HEK293 (cell line): ENCODE measurements around the gene TET2.

ENCODE experiments used
- CTCF ChIA-PET: fragments of 350-600 bp; formaldehyde crosslinking; extraction: SDS; loops from one replicate; lab custom pipeline; 2021; ENCODE audit warnings: antibody characterized with exemption; lab: Yijun Ruan, JAX
- POLR2A ChIA-PET: fragments of 300-600 bp; formaldehyde crosslinking; extraction: SDS; loops from one replicate; lab custom pipeline; 2020; ENCODE audit warnings: antibody characterized with exemption, inconsistent platforms; lab: Yijun Ruan, JAX
- H3K27ac ChIP-seq: fragments of 200-500 bp; sonication (Bioruptor generic); 2 replicates; pipeline ENCODE4 v1.5.1; 2014; ENCODE audit warnings: low read depth, low read length, control low read depth, inconsistent platforms; ENCODE audit errors: extremely low read depth
- H3K36me3 ChIP-seq, 2 experiments: fragments of 200-500 bp in 1 of 2; sonication (Bioruptor generic) in 1 of 2; 1 replicate in 1 of 2; 2 replicates in 1 of 2; pipeline ENCODE4 v1.5.1; 2014 to 2017; ENCODE audit warnings: inconsistent platforms in 2 of 2, low read length in 2 of 2; ENCODE audit not compliant: control insufficient read depth in 2 of 2, insufficient read depth in 1 of 2
- H3K4me1 ChIP-seq: fragments of 200-500 bp; sonication (Bioruptor generic); 2 replicates; pipeline ENCODE4 v1.5.1; 2014; ENCODE audit warnings: mild to moderate bottlenecking, low read length, inconsistent platforms; ENCODE audit not compliant: control insufficient read depth, insufficient read depth
- H3K4me3 ChIP-seq: 2 replicates; pipeline ENCODE4 v1.5.1; 2011; ENCODE audit warnings: low read depth, mild to moderate bottlenecking, control low read depth, low read length, moderate library complexity
- H3K9me3 ChIP-seq: fragments of 200-500 bp; sonication (Bioruptor generic); 2 replicates; pipeline ENCODE4 v1.5.1; 2014; ENCODE audit warnings: low read depth, low read length, inconsistent platforms; ENCODE audit not compliant: control insufficient read depth, insufficient read depth
- GLI4 ChIP-seq: fragments of 450-650 bp; formaldehyde crosslinking; IDR thresholded peaks from 2 replicates; pipeline ENCODE4 v1.5.1; 2016; ENCODE audit warnings: missing biosample characterization, missing genetic modification characterization
- SALL2 ChIP-seq: fragments of 450-650 bp; formaldehyde crosslinking; IDR thresholded peaks from 2 replicates; pipeline ENCODE4 v1.5.0; 2017; ENCODE audit warnings: missing biosample characterization, mild to moderate bottlenecking, missing genetic modification characterization, borderline replicate concordance
- SCRT1 ChIP-seq: fragments of 450-650 bp; formaldehyde crosslinking; IDR thresholded peaks from 2 replicates; pipeline ENCODE4 v1.5.1; 2016; ENCODE audit warnings: missing biosample characterization, missing genetic modification characterization, borderline replicate concordance
- SETDB1 ChIP-seq: IDR thresholded peaks from one replicate; pipeline ENCODE4 v1.6.1; 2017; ENCODE audit warnings: mild to moderate bottlenecking, low read length, moderate library complexity, mixed read lengths; ENCODE audit not compliant: insufficient read length
- SP7 ChIP-seq: fragments of 450-650 bp; formaldehyde crosslinking; IDR thresholded peaks from 2 replicates; pipeline ENCODE4 v1.5.1; 2016; ENCODE audit warnings: missing biosample characterization, missing genetic modification characterization
- TRIM28 ChIP-seq: IDR thresholded peaks from 2 replicates; pipeline ENCODE4 v1.6.1; 2011; ENCODE audit warnings: low read length, control low read depth, borderline replicate concordance
- YY1 ChIP-seq: fragments of 450-650 bp; formaldehyde crosslinking; IDR thresholded peaks from 2 replicates; pipeline ENCODE4 v1.5.1; 2018; ENCODE audit warnings: missing biosample characterization, missing genetic modification characterization
- ZBTB17 ChIP-seq: fragments of 450-650 bp; formaldehyde crosslinking; IDR thresholded peaks from 2 replicates; pipeline ENCODE4 v1.5.1; 2016; ENCODE audit warnings: missing biosample characterization, missing genetic modification characterization
- ZNF221 ChIP-seq: fragments of 450-650 bp; formaldehyde crosslinking; IDR thresholded peaks from 2 replicates; pipeline ENCODE4 v1.5.1; 2017; ENCODE audit warnings: missing biosample characterization, missing genetic modification characterization, borderline replicate concordance
- ZNF292 ChIP-seq: fragments of 450-650 bp; formaldehyde crosslinking; IDR thresholded peaks from 2 replicates; pipeline ENCODE4 v1.5.1; 2016; ENCODE audit warnings: low read depth, missing biosample characterization, missing genetic modification characterization, borderline replicate concordance
- ZNF529 ChIP-seq: fragments of 450-650 bp; formaldehyde crosslinking; IDR thresholded peaks from 2 replicates; pipeline ENCODE4 v1.5.1; 2017; ENCODE audit warnings: missing genetic modification characterization, missing biosample characterization; ENCODE audit not compliant: insufficient replicate concordance
- ZNF544 ChIP-seq: fragments of 450-650 bp; formaldehyde crosslinking; IDR thresholded peaks from 2 replicates; pipeline ENCODE4 v1.5.0; 2017; ENCODE audit warnings: missing biosample characterization, missing genetic modification characterization
- ZNF558 ChIP-seq: fragments of 450-650 bp; formaldehyde crosslinking; IDR thresholded peaks from 2 replicates; pipeline ENCODE4 v1.5.1; 2016; ENCODE audit warnings: missing biosample characterization, missing genetic modification characterization
- ZNF600 ChIP-seq: fragments of 450-650 bp; formaldehyde crosslinking; IDR thresholded peaks from 2 replicates; pipeline ENCODE4 v1.5.1; 2016; ENCODE audit warnings: missing biosample characterization, missing genetic modification characterization
- ZNF658 ChIP-seq: fragments of 450-650 bp; formaldehyde crosslinking; IDR thresholded peaks from 2 replicates; pipeline ENCODE4; 2016; ENCODE audit warnings: missing biosample characterization, missing genetic modification characterization
- ZNF670 ChIP-seq: fragments of 450-650 bp; formaldehyde crosslinking; IDR thresholded peaks from 2 replicates; pipeline ENCODE4 v1.5.1; 2016; ENCODE audit warnings: missing biosample characterization, missing genetic modification characterization, low read depth
- ZNF677 ChIP-seq: fragments of 450-650 bp; IDR thresholded peaks from 2 replicates; pipeline ENCODE4 v1.5.0; 2018; ENCODE audit warnings: missing biosample characterization, mild to moderate bottlenecking, missing genetic modification characterization, moderate library complexity
- ZSCAN16 ChIP-seq: fragments of 450-650 bp; formaldehyde crosslinking; IDR thresholded peaks from 2 replicates; pipeline ENCODE4 v1.5.1; 2016; ENCODE audit warnings: missing biosample characterization, missing genetic modification characterization
- ZSCAN23 ChIP-seq: fragments of 450-650 bp; formaldehyde crosslinking; IDR thresholded peaks from 2 replicates; pipeline ENCODE4 v1.5.1; 2016; ENCODE audit warnings: missing biosample characterization, missing genetic modification characterization
- TF ChIP-seq, protein P1 (sequence below): fragments of 450-650 bp; formaldehyde crosslinking; IDR thresholded peaks from 2 replicates; pipeline ENCODE4 v1.5.1; 2017; ENCODE audit warnings: missing biosample characterization, missing genetic modification characterization
- TF ChIP-seq, protein P2 (sequence below): fragments of 450-650 bp; formaldehyde crosslinking; IDR thresholded peaks from 2 replicates; pipeline ENCODE4 v1.5.1; 2016; ENCODE audit warnings: missing biosample characterization, missing genetic modification characterization, low read depth
- TF ChIP-seq, protein P3 (sequence below): fragments of 450-650 bp; formaldehyde crosslinking; IDR thresholded peaks from 2 replicates; pipeline ENCODE4 v1.5.1; 2016; ENCODE audit warnings: missing biosample characterization, missing genetic modification characterization

The TET2 gene

DNA sequence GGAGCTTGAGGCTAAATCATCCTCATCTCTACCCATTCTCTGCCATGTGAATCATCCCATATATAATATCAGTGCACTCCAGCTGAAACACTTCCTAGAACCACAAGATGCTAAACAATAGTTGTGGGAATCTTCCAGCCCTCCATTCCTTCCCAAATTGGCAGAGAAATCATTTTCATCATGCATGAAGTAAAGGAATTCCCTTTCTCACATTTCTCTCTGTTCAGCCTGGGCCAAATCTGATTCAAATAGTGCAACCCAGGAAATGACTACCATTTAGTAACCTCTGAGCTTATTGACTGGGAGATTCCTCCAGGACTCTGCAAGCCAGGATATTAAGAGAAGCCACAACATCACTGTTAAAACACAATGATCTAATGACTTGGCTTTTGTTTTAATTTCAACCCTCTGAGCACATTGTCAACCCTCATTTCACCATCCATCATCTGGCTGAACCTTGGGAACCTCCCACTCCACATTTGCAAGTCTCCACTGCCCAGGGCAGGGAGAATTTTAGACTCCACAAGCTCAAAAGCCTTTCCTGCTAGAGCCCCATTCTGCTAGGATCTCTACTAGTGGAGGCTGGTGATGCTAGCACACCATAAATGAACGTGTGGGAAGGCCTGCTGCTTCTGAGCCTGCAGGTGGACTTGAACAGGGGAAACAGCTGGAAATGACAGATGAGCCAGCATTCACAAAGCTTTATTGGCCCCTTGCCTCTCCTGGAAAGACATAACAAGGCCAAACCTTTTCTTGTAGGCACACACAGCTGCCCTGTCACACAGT is 133.9 kb downstream of the TET2 start:
- TF ChIP-seq GLI4 (no peak), ZNF221 (tag by site-specific recombination) (no peak), ZSCAN16 (no peak), ZSCAN23 (tag by site-specific recombination) (no peak), ZNF600 (tag by site-specific recombination) (no peak), ZNF670 (tag by site-specific recombination) (no peak), ZNF658 (tag by site-specific recombination) (no peak), ZNF529 (tag by site-specific recombination) (no peak), ZBTB17 (no peak), ZNF292 (no peak), ZNF544 (tag by site-specific recombination) (no peak), TRIM28 (no peak)
- no peaks in the 10 kb centered on the region for H3K9me3 ChIP-seq
- H3K4me3 ChIP-seq, result no peak overlapping the region
- ChIA-PET POLR2A (interaction anchor here (0.6 kb wide), 1 partner anchor 132 kb away, joined by 3 read pairs; no protein-coding TSS in a partner anchor), CTCF (no interaction called here)
- H3K4me1 ChIP-seq, result no peaks in the 10 kb centered on the region
- no peak overlapping the region for H3K27ac ChIP-seq
- H3K36me3 ChIP-seq, result peaks cover 0 to 11% of the 10 kb centered on the region in 2 experiments; a peak in 1 of 3 replicates

DNA sequence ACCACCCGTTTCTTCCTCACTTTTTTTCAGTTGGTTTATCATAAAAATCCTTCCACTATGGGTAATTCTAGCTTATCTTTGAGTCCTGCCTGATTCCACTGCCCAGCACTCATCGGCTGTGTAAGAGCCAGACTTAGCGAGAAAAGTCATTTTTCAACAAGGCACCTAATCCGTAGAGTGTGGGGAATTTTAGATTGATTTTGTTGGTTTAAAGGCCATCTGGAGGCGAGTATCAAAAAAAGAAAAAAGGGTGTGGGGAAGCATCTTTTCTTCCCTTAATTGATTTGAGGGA is 134.4 kb downstream of the TET2 start:
- CTCF ChIA-PET, result no interaction called here
- Histone ChIP-seq H3K9me3 (no peaks in the 10 kb centered on the region), H3K36me3 (peaks cover 0 to 6% of the 10 kb centered on the region in 2 experiments; a peak in 1 of 3 replicates), H3K4me3 (no peak overlapping the region), H3K4me1 (no peaks in the 10 kb centered on the region), H3K27ac (no peak overlapping the region)
- TF ChIP-seq SCRT1, result no peak
- TF ChIP-seq, protein P1, sequence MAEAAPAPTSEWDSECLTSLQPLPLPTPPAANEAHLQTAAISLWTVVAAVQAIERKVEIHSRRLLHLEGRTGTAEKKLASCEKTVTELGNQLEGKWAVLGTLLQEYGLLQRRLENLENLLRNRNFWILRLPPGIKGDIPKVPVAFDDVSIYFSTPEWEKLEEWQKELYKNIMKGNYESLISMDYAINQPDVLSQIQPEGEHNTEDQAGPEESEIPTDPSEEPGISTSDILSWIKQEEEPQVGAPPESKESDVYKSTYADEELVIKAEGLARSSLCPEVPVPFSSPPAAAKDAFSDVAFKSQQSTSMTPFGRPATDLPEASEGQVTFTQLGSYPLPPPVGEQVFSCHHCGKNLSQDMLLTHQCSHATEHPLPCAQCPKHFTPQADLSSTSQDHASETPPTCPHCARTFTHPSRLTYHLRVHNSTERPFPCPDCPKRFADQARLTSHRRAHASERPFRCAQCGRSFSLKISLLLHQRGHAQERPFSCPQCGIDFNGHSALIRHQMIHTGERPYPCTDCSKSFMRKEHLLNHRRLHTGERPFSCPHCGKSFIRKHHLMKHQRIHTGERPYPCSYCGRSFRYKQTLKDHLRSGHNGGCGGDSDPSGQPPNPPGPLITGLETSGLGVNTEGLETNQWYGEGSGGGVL (tag by site-specific recombination), result no peak
- POLR2A ChIA-PET, result no interaction called here

DNA sequence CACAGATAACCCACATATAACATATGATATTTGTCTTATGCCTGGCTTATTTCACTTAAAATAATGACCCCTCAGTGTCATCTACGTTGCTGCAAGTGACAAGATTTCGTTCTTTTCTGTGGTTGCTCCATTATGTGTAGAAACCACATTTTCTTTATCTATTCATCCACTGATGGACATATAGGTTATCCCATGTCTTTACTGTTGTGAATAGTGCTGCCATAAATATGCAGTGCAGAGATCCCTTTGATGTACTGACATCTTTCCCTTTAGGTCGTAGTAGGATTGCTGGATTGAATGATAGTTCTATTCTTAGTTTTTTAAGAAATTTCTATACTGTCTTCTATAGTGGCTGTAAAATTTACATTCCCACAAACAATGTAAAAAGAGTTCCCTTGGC is 135.8 kb downstream of the TET2 start:
- ChIA-PET POLR2A (no interaction called here), CTCF (no interaction called here)
- H3K4me1 ChIP-seq, result no peaks in the 10 kb centered on the region
- H3K9me3 ChIP-seq, result no peaks in the 10 kb centered on the region
- H3K4me3 ChIP-seq, result no peak overlapping the region
- H3K36me3 ChIP-seq, result no peaks in the 10 kb centered on the region
- no peak overlapping the region for H3K27ac ChIP-seq
- no peak for TF ChIP-seq SETDB1
- TF ChIP-seq TRIM28, result no peak
- TF ChIP-seq SP7 (tag by site-specific recombination), result no peak
- TF ChIP-seq, protein P2, sequence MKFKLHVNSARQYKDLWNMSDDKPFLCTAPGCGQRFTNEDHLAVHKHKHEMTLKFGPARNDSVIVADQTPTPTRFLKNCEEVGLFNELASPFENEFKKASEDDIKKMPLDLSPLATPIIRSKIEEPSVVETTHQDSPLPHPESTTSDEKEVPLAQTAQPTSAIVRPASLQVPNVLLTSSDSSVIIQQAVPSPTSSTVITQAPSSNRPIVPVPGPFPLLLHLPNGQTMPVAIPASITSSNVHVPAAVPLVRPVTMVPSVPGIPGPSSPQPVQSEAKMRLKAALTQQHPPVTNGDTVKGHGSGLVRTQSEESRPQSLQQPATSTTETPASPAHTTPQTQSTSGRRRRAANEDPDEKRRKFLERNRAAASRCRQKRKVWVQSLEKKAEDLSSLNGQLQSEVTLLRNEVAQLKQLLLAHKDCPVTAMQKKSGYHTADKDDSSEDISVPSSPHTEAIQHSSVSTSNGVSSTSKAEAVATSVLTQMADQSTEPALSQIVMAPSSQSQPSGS (tag by site-specific recombination), result no peak
- no peak for TF ChIP-seq SALL2
- no peak for TF ChIP-seq ZNF558 (tag by site-specific recombination)
- TF ChIP-seq, protein P3, sequence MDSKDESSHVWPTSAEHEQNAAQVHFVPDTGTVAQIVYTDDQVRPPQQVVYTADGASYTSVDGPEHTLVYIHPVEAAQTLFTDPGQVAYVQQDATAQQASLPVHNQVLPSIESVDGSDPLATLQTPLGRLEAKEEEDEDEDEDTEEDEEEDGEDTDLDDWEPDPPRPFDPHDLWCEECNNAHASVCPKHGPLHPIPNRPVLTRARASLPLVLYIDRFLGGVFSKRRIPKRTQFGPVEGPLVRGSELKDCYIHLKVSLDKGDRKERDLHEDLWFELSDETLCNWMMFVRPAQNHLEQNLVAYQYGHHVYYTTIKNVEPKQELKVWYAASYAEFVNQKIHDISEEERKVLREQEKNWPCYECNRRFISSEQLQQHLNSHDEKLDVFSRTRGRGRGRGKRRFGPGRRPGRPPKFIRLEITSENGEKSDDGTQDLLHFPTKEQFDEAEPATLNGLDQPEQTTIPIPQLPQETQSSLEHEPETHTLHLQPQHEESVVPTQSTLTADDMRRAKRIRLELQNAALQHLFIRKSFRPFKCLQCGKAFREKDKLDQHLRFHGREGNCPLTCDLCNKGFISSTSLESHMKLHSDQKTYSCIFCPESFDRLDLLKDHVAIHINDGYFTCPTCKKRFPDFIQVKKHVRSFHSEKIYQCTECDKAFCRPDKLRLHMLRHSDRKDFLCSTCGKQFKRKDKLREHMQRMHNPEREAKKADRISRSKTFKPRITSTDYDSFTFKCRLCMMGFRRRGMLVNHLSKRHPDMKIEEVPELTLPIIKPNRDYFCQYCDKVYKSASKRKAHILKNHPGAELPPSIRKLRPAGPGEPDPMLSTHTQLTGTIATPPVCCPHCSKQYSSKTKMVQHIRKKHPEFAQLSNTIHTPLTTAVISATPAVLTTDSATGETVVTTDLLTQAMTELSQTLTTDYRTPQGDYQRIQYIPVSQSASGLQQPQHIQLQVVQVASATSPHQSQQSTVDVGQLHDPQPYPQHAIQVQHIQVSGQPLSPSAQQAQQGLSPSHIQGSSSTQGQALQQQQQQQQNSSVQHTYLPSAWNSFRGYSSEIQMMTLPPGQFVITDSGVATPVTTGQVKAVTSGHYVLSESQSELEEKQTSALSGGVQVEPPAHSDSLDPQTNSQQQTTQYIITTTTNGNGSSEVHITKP (tag by site-specific recombination), result no peak
- TF ChIP-seq ZNF677 (tag by site-specific recombination), result no peak
- TF ChIP-seq ZNF544 (tag by site-specific recombination), result no peak
- no peak for TF ChIP-seq YY1 (tag by site-specific recombination)
